ENCODE data around the gene CASZ1.

GRCh38 chr1:10737651-10738050 lies 58.8 kb downstream of the CASZ1 start:
- no peak for TF ChIP-seq POLR2A (IDR thresholded peaks at IDR 0.05; ENCODE audit: low read depth, low read length)
- no peak for TF ChIP-seq POLR2AphosphoS5 (IDR thresholded peaks at IDR 0.05; ENCODE audit: low read depth, low read length)
- TF ChIP-seq TAF1 (IDR thresholded peaks at IDR 0.05; ENCODE audit: borderline replicate concordance, low read depth, low read length), result no peak

Measured in GM12892 (cell line).